Fibroblast of upper back skin (primary cell): ENCODE results near the gene RFX4.

Experiments
- DNase-seq: peaks from one replicate; pipeline ENCODE4 v3.0.0-alpha.2; 2013

The RFX4 gene

GRCh38 chr12:106582641-106583230 lies at the start of gene RFX4:
TSS of gene RFX4 (plus strand) at chr12:106583004. CDS start at chr12:106583321, 317 bp downstream.
- DNase-seq, result no peak

- DNase-seq, result no peak
Measured at GRCh38 chr12:106541201-106541600, 41.6 kb upstream of the RFX4 start.

GRCh38 chr12:106551410-106551809 lies 31.4 kb upstream of the RFX4 start:
- DNase-seq, result no peak

- DNase-seq, result no peak
Measured at GRCh38 chr12:106552228-106552627, 30.6 kb upstream of the RFX4 start.

GRCh38 chr12:106564678-106565329 lies 18.0 kb upstream of the RFX4 start:
- no peak for DNase-seq

- DNase-seq, result peak; percentile 4
Measured at GRCh38 chr12:106566771-106567170, 16.0 kb upstream of the RFX4 start.

- DNase-seq, result no peak
Measured at GRCh38 chr12:106573239-106573638, 9.6 kb upstream of the RFX4 start.

- DNase-seq, result no peak
Measured at GRCh38 chr12:106576848-106577247, 6.0 kb upstream of the RFX4 start.

GRCh38 chr12:106580671-106581508 lies 1.9 kb upstream of the RFX4 start:
- DNase-seq, result no peak

- DNase-seq, result peak; percentile 6
Measured at GRCh38 chr12:106581543-106582248, 1.1 kb upstream of the RFX4 start.

GRCh38 chr12:106582249-106582591 lies 584 bp upstream of the RFX4 start:
- DNase-seq, result no peak

GRCh38 chr12:106583242-106584103 lies 669 bp downstream of the RFX4 start:
- peak; percentile 2 for DNase-seq

GRCh38 chr12:106584104-106585064 lies 1.6 kb downstream of the RFX4 start:
- no peak for DNase-seq

- no peak for DNase-seq
Measured at GRCh38 chr12:106585105-106585520, 2.3 kb downstream of the RFX4 start.

GRCh38 chr12:106585521-106586277 lies 2.9 kb downstream of the RFX4 start:
- no peak for DNase-seq

GRCh38 chr12:106586278-106586802 lies 3.5 kb downstream of the RFX4 start:
- no peak for DNase-seq

- no peak for DNase-seq
Measured at GRCh38 chr12:106586803-106587684, 4.2 kb downstream of the RFX4 start.

GRCh38 chr12:106588771-106589170 lies 6.0 kb downstream of the RFX4 start:
- no peak for DNase-seq

- no peak for DNase-seq
Measured at GRCh38 chr12:106590601-106591000, 7.8 kb downstream of the RFX4 start.
